GM21737 (cell line): ENCODE data around the gene WDR31.
"Not testable (repeated sequence)": the region's sequence is repeated elsewhere in the genome, so short reads cannot be mapped to it uniquely, and the experiment has no call there.

Experiments
- ATAC-seq: cut with Tn5 transposase; IDR thresholded peaks from one replicate; pipeline ENCODE4 v1.9.1; 2021; ENCODE audit warnings: mild to moderate bottlenecking, moderate library complexity; ENCODE audit not compliant: unreplicated experiment

WDR31 gene

DNA sequence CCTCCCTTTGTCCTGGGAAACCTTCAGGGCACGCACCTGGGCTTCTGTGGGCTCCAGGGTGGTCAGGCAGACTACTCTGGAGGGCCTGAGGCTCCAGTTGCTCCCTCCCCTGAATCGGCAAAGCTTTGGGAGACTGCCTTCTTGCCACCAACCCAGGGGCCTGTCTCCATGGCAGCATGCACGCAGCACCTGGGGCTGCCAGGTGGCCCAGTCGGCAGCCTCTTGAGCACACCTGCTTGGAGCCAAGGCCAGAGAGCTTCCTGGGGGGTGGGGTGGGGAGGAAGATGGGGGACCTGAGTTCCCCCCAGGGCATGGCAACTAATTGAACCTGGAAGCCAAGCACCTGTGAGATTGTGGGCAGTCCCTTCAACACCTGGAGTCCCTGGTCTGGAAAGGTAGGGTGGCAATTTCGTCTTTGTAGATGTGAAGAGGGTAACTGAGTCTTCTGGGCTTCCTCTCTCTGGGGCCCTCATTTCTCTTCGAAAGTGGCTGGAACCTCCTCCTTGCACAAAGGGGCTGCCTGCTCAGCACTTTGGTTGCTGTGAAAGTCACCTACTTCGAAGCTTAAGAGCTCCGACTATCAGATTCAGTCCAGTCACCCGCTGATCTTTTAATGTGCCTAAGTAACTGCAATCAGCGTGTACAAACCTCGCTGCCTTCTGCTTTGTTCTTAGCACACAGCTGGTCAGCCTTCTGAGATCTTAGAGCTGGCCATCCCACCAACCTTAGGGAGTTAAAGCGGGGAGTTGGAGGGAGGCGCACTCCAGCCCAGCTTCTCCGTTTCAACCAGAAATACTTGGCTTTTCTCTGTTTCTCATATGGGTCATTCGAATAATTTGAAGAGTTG lies 40.9 kb downstream of the WDR31 start:
- ATAC-seq, result no peak

DNA sequence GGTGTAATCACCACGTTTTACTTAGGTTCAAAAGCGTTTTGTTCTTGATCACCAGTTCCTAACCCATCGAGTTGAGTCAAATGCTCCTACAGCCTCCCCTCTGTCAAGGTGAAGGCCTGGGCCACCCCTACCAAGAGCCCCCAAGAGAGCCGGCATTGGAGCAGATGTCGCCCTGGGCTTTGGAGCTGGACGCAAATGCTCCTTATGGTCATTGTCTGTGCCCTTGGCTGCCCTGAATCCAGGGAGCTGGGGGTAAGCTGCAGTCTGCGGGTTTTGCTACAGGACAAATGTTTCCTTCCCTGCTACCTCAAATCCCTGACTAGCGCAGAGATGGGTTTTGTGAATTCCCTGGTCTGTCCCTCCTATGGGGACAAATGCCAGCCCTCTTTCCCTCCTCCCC lies 41.8 kb downstream of the WDR31 start:
- no peak for ATAC-seq

DNA sequence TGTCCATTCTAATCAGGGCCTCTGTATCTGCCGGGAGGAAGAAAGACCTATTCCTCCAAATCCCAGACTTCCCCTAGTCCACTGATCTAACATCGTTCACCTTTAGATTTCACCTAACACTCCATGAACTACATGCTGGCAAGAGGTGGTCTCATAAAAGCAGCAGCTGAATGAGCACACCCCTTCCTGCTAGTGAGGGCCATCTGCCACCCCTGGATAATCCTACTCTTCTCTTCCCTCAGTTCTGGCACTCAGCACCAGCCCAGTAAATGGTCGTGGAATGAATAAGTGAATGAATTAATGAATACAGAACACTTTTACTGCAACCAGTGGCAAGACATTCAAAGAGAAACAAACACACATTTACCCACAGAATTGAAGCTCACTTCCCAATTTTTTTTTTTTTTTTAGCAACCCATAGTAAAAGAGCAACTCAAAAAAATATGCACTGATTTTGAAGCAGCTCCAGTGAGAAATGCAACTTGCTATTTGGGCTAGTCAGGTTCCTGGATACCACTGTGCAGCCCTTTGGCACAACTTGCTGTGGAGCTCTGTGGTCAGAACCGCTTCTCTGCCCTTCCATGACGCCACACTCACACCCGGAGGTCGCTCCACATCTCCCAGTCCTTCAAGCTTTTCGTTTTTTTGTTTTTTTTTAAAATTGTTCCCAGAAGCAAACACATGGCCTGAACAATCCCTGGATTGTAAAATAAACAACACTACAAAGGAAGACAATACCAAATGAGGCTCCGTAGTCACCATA lies 43.1 kb downstream of the WDR31 start:
- ATAC-seq, result no peak

DNA sequence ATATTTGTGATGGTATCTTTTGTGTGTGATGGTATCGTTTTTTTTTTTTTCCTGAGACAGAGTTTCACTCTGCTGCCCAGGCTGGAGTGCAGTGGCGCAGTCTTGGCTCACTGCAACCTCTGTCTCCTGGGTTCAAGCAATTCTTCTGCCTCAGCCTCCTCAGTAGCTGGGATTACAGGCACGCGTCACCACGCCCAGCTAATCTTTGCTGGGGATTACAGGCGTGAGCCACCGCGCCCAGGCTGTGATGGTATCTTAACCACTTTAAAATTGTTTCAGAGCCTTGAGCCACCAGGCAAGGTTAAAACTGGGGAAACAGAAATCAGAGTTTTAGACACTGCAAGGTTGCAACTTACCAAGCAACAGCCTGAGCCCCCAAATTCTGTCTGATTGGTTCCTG lies 43.8 kb downstream of the WDR31 start:
- ATAC-seq, result not testable (repeated sequence)

DNA sequence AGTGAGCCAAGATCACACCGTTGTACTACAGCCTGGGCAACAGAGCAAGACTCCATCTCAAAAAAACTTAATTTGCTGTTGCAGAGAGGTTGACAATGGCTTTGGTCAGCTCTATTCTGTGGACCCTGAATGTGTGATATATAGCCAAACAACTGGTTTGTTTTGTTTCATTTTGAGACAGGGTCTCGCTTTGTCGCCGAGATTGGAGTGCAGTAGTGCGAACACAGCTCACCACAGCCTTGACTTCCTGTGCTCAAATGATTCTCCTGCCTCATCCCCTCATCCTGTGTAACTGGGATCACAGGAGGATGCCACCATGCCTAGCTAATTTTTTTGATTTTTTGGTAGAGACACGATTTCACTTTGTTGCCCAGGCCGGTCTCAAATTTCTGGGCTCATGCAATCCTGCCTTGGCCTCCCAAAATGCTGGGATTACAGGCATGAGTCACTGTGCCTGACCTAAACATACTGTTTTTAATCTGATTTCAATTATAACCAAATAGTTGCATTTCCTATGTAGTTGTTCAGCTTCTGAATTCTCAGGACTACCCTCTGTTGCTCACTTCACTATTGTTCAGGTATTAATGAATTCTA lies 46.7 kb downstream of the WDR31 start:
- no peak for ATAC-seq

DNA sequence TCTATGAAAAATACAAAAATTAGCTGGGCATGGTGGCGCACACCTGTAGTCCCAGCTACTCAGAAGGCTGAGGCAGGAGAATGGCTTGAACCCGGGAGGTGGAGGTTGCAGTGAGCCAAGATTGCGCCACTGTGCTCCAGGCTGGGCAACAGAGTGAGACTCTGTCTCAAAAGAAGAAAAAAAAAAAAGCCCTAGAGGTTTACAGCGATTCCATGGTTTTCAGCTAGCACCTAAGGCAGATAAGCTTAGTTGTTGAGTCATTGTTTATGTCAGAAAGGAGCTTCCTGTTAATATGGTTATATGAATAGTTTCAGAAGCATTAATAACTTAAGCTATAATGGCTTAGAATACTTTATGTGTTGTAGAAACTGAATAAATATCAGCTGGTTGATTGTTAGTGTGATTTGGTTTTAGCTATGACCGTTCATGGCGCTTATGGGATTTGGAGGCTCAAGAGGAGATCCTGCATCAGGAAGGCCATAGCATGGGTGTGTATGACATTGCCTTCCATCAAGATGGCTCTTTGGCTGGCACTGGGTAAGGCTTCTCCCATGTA lies 49.9 kb downstream of the WDR31 start:
- no peak for ATAC-seq

DNA sequence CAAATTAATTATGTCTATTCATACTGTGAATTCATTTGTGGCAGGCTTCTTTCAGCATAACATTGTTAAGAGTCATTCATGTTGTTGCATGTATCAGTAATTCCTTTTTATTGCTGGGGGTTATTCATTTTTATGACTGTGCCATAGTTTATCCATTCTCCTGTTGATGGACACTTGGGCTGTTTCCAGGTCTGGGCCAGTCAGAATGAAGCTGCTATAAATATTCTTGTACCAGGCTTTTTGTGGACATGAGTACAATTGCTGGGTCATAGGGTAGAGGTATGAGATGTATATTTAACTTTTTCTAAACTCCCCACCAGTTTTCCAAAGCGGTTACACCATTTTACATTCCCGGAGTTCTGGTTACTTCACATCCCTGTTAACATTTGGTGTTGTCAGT lies 51.0 kb downstream of the WDR31 start:
- ATAC-seq, result no peak

DNA sequence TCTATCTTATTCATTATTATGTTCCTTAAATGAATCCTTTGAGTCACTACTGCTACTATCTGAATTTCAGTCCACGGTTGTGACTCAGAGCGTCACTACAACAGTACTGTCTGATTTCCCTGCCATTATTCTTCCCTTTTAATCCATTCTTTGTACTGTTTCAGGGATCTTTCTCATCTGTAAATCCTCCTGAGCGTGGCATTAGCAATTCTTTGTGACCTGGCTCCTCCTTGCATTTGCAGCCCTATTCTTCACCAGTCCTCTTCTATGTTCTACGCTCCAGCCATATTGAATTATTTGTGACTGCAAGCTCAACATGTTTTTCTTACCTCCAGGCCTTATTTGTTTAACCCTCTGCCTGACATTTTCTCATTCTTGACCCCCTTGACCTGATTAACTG lies 58.7 kb downstream of the WDR31 start:
- ATAC-seq, result no peak

DNA sequence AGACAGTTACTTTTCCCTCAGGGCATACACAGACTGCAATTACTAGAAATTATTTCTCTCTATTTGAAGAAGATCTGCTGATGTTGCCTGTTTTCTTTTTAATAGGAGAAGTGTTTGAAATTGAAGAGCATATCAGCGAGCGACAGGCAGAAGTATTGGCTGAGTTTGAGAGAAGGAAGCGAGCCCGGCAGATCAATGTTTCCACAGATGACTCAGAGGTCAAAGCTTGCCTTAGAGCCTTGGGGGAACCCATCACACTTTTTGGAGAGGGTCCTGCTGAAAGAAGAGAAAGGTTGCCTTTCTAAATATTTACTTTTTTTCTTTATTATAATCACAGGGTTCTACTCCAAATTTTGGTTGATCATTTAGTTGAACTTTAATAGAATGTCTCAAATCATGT lies 61.2 kb downstream of the WDR31 start:
- ATAC-seq, result no peak

DNA sequence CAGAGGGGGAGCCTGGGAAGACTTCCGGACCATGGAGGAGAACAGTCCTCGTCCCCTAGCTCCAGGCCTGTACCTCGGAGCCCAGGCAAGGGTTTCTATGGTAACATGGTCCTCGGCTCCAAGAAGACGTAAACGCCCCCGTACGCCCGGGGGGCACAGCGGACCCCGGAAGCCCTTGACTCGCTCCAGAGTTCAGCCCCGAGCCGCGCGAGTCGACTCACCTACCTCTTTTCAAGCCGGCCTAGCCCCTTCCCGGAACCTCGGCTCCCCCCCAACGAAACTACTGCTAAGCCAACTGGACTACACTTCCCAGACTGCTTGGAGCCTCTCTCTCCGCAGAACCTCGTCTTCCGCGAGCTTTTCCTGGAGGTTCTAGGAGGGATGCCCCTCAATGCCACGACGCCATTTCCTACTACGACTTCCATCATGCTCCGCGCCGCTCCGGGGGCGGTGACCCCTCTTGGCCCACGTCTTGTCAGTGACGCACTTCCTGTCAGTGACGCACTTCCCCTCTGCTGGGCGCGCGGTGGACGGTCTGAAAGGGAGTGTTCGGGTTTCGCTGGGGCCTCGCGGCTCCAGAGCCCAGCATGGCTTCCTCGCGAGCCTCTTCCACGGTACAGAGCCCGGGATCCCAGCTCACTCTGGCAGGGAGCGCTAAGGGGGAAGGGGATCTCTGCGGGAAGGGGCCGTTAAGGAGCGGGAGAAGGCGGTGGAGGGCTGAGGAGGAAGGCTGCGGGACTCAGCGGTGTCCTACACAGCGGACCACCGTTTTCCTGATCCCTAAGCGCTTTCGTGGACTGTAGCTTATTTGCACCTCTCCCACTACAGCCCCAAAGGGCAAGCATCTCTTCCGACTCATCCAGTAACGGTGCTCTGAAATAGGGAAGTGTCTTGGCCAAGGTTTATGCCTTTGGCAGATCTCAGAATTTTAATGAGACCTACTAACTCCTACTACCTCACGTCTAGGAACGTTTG lies 64.6 kb downstream of the WDR31 start, which contains the start of the genes CDC26 and PRPF4:
Gene CDC26 (minus strand): TSS at position 416 of the 975 bp plus-strand sequence. CDS start 3,065 bp downstream, outside the sequence.
Gene PRPF4 (plus strand): TSS at position 502 of the 975 bp plus-strand sequence. CDS start 86 bp downstream, at position 588.
- ATAC-seq, result peak; percentile 98

DNA sequence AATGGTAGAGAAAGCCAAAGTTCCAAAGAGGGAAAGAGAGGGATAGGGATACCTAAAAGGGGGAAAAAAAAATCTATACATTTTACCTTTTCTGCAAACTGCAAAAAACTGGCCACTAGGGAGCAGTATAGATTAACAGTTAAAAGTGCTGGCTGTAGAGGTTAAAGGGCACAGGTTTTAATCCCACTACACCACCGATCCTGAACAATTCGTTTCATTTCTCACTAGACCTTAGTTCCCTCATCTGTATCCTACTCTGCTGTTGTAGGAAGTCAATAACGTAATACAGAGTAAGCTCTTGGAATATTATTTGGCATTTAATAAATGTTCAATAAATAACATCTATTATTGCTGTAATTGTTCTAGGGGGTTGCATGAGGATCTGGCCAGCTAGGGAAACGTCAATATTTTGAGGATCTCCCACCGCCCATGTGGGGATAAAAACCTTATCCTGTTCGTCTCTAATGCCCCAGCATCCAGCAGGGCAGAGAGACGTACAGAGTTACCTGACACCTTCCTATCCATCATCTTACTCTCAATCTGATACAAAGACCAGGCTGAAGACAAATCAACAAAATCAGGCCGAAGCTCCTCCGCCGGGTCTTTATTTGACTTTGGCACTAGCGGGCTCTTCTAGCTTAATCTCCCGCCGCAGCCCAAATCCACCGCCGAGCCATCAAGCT lies 65.5 kb downstream of the WDR31 start:
- ATAC-seq, result peak; percentile 6

DNA sequence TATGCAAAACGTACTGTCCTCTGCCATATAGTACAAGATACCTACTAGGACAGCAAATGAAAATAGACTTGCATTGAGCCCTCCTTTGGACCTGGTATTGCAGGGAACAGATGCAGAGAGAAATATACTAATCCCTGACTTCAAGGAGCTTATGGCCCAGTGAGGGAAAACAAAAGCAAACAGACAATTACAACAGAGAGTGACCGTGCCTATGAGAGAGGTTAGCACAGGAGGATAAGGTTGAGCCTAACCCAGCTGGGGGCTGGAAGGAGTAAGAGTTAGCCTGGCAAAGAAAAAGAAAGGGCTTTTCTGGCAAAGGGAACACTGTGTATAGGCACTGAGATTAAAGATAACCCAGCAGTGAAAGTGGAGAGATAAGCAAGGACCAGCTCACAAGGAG lies 70.2 kb downstream of the WDR31 start:
- no peak for ATAC-seq

DNA sequence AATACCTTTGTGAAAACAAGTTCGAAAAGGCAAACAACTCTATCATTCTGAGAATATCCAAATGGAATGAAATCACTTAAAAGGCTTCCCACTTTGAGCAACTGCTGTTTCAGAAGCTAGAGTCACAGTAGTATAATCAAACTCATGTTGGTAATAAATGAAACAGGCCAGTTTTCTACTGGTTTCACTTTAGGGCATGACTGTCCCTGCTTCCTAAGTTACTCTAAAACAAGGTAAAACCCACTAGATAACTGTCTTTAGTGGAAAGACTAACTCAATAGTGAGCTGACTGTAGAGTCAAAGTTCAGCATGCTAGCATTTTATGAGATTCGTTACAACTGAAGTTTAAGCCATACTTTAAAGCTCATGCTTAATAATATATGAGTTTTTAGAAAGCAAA lies 70.7 kb downstream of the WDR31 start:
- ATAC-seq, result no peak

DNA sequence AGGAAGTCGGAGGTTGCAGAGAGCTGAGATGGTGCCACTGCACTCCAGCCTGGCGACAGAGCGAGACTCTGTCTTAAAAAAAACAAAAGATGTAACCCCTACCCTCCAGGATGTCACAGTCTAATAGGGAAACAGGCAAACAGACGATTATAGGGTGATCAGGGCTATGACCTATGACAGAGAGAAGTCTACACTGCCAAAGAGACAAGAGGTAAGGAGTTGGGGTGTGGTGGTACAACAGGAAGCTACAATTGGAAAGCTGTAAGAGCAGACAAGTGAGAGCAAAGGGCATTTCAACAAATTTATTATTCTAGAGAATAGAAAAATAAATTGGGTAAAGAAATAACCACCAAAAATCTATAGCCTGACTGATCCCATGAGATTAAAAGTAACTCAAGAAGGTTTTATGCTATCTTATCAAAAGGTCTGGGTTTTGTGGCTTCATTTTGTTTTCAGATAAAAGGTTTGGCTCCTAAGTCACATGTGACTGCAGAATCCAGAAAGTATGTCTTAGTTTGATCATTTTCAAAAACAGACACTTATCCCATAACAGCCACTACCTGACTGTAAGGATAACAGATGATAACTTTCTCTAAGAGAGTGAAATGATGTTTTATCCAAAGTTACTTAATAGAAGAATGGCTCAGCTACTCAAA lies 72.0 kb downstream of the WDR31 start:
- ATAC-seq, result no peak

DNA sequence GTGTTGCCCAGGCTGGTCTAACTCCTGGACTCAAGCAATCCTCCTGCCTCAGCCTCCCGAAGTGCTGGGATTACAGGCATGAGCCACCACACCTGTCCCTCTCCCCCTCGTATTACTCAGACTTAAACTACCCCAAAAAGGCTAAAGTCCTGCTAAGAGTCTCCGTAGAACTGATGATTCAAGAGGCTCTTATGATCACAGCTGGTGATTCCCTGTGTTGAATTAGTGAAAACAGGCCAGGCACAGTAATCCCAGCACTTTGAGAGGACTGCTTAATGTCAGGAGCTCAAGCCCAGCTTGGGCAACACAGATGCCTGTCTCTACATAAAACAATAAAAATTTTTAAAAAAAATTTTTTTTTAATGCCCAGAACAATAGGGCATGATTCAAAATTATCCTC lies 73.9 kb downstream of the WDR31 start:
- no peak for ATAC-seq
